A549 (cell line): Measurements from ENCODE around the gene GAN. TPM values are rescaled to one million over a fixed set of nuclear protein-coding genes. Genes with fewer than 3 reads are reported as not detected.

Source experiments
- ATAC-seq, 2 experiments: fragments of 200-7000 bp in 1 of 2; fragments of >200 bp in 1 of 2; cut with Nextera tagmentation in 1 of 2; cut with Tn5 transposase in 1 of 2; 3 replicates each; pipeline versions ENCODE4 v1.8.0 to v1.9.1; 2018 to 2020; ENCODE audit warnings: mild to moderate bottlenecking in 1 of 2, moderate library complexity in 1 of 2
- CTCF ChIA-PET: fragments of 300-600 bp; sonication (Branson Sonifier 250); formaldehyde crosslinking; extraction: SDS; loops from one replicate; lab custom pipeline; 2021; ENCODE audit warnings: antibody characterized with exemption, inconsistent platforms; lab: Yijun Ruan, JAX
- POLR2A ChIA-PET: fragments of 350-600 bp; formaldehyde crosslinking; extraction: SDS; loops from one replicate; lab custom pipeline; 2021; ENCODE audit warnings: antibody characterized with exemption, inconsistent platforms; lab: Yijun Ruan, JAX
- DNase-seq, 2 experiments: peaks; one replicate each; pipeline versions ENCODE4 v3.0.0 to v3.0.0-alpha.2; 2011 to 2016; ENCODE audit warnings: low read depth in 1 of 2, low spot score in 1 of 2
- FAIRE-seq: peaks from 2 replicates; lab custom pipeline; 2011; peaks lifted over from hg19 to GRCh38; lab: Jason Lieb, UNC
- H3K27ac ChIP-seq, 2 experiments: fragments of >200 bp; sonication (Bioruptor Twin); formaldehyde crosslinking; 3 replicates each; pipeline ENCODE4 v1.5.1; 2016 to 2017
- H3K4me1 ChIP-seq: fragments of >200 bp; sonication (Bioruptor Twin); formaldehyde crosslinking; 3 replicates; pipeline ENCODE4 v1.6.1; 2016
- H3K4me2 ChIP-seq: fragments of >200 bp; sonication (Bioruptor Twin); formaldehyde crosslinking; 3 replicates; pipeline ENCODE4 v1.6.1; 2016
- H3K4me3 ChIP-seq: fragments of >200 bp; sonication (Bioruptor Twin); formaldehyde crosslinking; 3 replicates; pipeline ENCODE4 v1.5.1; 2016
- H3K9me3 ChIP-seq: fragments of >200 bp; sonication (Bioruptor Twin); formaldehyde crosslinking; 3 replicates; pipeline ENCODE4 v1.6.1; 2016
- CHD2 ChIP-seq: fragments of 150-350 bp; IDR thresholded peaks from 2 replicates; pipeline ENCODE4 v1.6.1; 2014; ENCODE audit warnings: low read length; ENCODE audit not compliant: partially characterized antibody
- EHMT2 ChIP-seq: fragments of 200-600 bp; sonication (generic); IDR thresholded peaks from 2 replicates; pipeline ENCODE4 v1.6.1; 2016; ENCODE audit warnings: antibody characterized with exemption, low read depth, mild to moderate bottlenecking, moderate library complexity
- HES2 ChIP-seq: fragments of >200 bp; sonication (Bioruptor Twin); formaldehyde crosslinking; IDR thresholded peaks from 2 replicates; pipeline ENCODE4 v1.6.1; 2016
- HMGXB4 ChIP-seq: fragments of 250-450 bp; sonication (Bioruptor Pico); IDR thresholded peaks from 2 replicates; pipeline ENCODE4 v1.5.0; 2021; ENCODE audit warnings: mild to moderate bottlenecking, moderate library complexity, borderline replicate concordance
- HOXB5 ChIP-seq: fragments of 250-450 bp; sonication (Bioruptor Pico); IDR thresholded peaks from 2 replicates; pipeline ENCODE4 v1.5.0; 2020; ENCODE audit warnings: mild to moderate bottlenecking, moderate library complexity
- KDM1A ChIP-seq: fragments of 200-600 bp; sonication (generic); IDR thresholded peaks from 2 replicates; pipeline ENCODE4 v1.6.1; 2016; ENCODE audit warnings: low read depth, mild to moderate bottlenecking
- KDM5A ChIP-seq: fragments of 200-600 bp; sonication (generic); IDR thresholded peaks from 2 replicates; pipeline ENCODE4 v1.6.1; 2016; ENCODE audit warnings: antibody characterized with exemption, mild to moderate bottlenecking
- MAFK ChIP-seq: fragments of 450-650 bp; IDR thresholded peaks from 2 replicates; pipeline ENCODE4 v1.6.1; 2014; ENCODE audit not compliant: partially characterized antibody
- MAZ ChIP-seq: fragments of 150-350 bp; IDR thresholded peaks from 2 replicates; pipeline ENCODE4 v1.6.1; 2014; ENCODE audit warnings: antibody characterized with exemption, low read depth, low read length, borderline replicate concordance
- NR3C1 ChIP-seq: fragments of >200 bp; sonication (Bioruptor Twin); formaldehyde crosslinking; IDR thresholded peaks from 3 replicates; pipeline ENCODE4 v1.6.1; 2017
- RARB ChIP-seq: fragments of 250-450 bp; sonication (Bioruptor Pico); IDR thresholded peaks from 2 replicates; pipeline ENCODE4 v1.8.0; 2021; ENCODE audit warnings: mild to moderate bottlenecking, moderate library complexity
- RCOR1 ChIP-seq: fragments of 150-350 bp; IDR thresholded peaks from 2 replicates; pipeline ENCODE4 v1.6.1; 2014; ENCODE audit warnings: antibody characterized with exemption, low read length, low read depth
- RFX5 ChIP-seq: fragments of 450-650 bp; IDR thresholded peaks from 2 replicates; pipeline ENCODE4 v1.7.1; 2014; ENCODE audit warnings: antibody characterized with exemption, mild to moderate bottlenecking, moderate library complexity
- RNF2 ChIP-seq: fragments of 200-600 bp; sonication (generic); IDR thresholded peaks from 2 replicates; pipeline ENCODE4 v1.6.1; 2016; ENCODE audit warnings: low read depth, mild to moderate bottlenecking, antibody characterized with exemption, moderate library complexity, borderline replicate concordance
- USF2 ChIP-seq: fragments of 450-650 bp; IDR thresholded peaks from 2 replicates; pipeline ENCODE4 v1.6.1; 2014; ENCODE audit warnings: antibody characterized with exemption
- WGBS: methylation state at CpG from one replicate; pipeline ENCODE4 v1.1.6; 2017; ENCODE audit errors: missing lambda C conversion rate; 5-methylcytosine and 5-hydroxymethylcytosine counted together
- polyA plus RNA-seq, 4 experiments: library from polyadenylated mRNA; depleted of rRNA in 3 of 4; stranded (reverse); fragments of >200 nt; fragmentation: RNase III in 1 of 4; extraction: RNeasy Plus Mini Kit Qiagen cat#74134 plus additional on column Dnase treatment in 1 of 4; gene quantifications; 2 replicates in 3 of 4; 3 replicates in 1 of 4; pipeline ENCODE4 v1.2.3, GENCODE V29; 2011 to 2017
- TF ChIP-seq, protein P1 (sequence below): IDR thresholded peaks from 2 replicates; pipeline ENCODE4 v1.6.1; 2012

Gene GAN
- polyA plus RNA-seq, 2 of the 4 experiments (the other 2 are of a cell fraction), result 2.8 to 8.1 TPM

DNA sequence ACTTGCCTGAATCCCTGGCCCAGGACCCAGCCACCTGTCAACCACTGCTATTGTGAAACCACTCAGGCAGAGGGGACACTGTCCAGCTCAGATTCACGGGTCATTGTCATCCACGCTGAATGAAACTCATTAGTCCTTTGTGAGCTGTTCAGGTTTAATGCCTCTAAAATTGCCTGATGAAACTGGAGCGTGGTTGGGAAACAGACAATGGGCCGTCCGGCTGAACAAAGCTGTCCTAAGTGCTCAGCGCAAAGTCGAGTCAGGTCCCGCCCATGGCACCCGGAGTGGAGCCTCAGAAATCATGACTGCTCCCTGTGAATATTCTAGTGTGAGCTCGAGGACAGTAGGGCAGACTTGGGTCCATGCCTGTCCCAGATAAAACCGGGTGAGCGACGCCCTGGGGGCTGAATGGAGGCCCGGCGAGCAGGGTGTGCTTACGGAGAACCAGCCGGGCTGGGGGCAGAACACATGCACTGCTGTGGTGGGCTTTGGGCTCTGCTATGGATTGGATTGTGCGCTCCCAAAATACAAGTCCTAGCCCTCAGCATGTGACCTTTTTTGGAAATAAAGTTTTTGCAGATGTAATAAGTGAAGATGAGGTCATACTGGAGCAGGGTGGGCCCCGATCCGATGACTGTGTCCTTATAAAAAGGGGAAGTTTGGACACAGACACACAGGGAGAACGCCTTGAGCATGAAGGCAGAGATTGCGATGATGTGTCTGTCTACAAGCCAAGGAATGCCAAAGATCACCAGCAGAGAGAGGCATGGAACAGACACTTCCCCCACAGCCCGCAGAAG lies 117.0 kb downstream of the GAN start (continued):
- TF ChIP-seq RFX5 (no peak), HMGXB4 (CRISPR knock-in tag) (no peak), KDM1A (no peak), USF2 (peak; percentile 38; the same call in 1 of the 2 replicates), NR3C1 (no peak)

- H3K4me1 ChIP-seq, result peaks cover 35% of the 10 kb centered on the region
- POLR2A ChIA-PET, result no interaction called here
- peak overlapping the region; percentile 89 to 90 for H3K27ac ChIP-seq
- H3K9me3 ChIP-seq, result no peaks in the 10 kb centered on the region
- no peak overlapping the region for H3K4me3 ChIP-seq
- TF ChIP-seq KDM5A, result no peak
- TF ChIP-seq RARB (CRISPR knock-in tag), result no peak
- no peak for TF ChIP-seq KDM1A
- TF ChIP-seq EHMT2, result no peak
- no peak for TF ChIP-seq CHD2
- TF ChIP-seq, protein P1, sequence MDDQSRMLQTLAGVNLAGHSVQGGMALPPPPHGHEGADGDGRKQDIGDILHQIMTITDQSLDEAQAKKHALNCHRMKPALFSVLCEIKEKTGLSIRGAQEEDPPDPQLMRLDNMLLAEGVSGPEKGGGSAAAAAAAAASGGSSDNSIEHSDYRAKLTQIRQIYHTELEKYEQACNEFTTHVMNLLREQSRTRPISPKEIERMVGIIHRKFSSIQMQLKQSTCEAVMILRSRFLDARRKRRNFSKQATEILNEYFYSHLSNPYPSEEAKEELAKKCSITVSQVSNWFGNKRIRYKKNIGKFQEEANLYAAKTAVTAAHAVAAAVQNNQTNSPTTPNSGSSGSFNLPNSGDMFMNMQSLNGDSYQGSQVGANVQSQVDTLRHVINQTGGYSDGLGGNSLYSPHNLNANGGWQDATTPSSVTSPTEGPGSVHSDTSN, result no peak
- TF ChIP-seq HES2, result no peak
- TF ChIP-seq RNF2, result no peak
- no peak for TF ChIP-seq RCOR1
- TF ChIP-seq HOXB5 (CRISPR knock-in tag), result no peak
- TF ChIP-seq MAZ, result no peak
- FAIRE-seq (no peak), ATAC-seq (peak in 1 of 2 experiments; percentile 2; a peak in 1 of 6 replicates), DNase-seq (no peak)
- H3K4me2 ChIP-seq, result no peak overlapping the region
- 88% methylated on average over 14 of the region's 14 CpGs for WGBS
- CTCF ChIA-PET, result interaction anchor here (0.6 to 2.3 kb wide), 4 partner anchors 9 to 67 kb away, joined by 3 to 5 read pairs (median 3); no protein-coding TSS in a partner anchor
Measured at GRCh38 chr16:81432937-81433557, 118.3 kb downstream of the GAN start.

DNA sequence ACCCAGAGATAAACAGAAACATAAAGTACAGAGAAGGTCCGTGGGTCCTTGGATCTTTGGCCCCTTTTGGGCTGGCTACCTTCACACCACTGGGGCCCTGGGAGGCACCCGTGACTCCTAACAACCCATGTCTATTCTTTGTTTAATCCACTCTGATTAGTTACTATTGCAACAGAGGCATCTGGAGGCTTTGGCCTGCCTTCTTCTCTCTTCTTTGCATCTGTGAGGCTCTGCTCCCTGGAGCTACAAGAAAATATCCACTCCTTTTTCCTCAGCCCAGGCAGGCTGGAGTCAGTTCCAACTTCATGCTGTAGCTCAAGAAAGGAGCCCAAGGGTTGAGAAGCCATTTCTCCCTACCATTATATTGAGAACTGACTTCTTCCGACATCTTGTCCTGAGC lies 120.3 kb downstream of the GAN start:
- H3K27ac ChIP-seq, result peak overlapping the region; percentile 48 to 71; a peak in 5 of 6 replicates
- no peak overlapping the region for H3K4me3 ChIP-seq
- ChIA-PET POLR2A (no interaction called here), CTCF (interaction anchor here (0.6 to 1.2 kb wide), 3 partner anchors 8 to 29 kb away, joined by 3 read pairs; no protein-coding TSS in a partner anchor)
- FAIRE-seq (no peak), ATAC-seq (no peak), DNase-seq (no peak)
- H3K4me1 ChIP-seq, result peaks cover 23% of the 10 kb centered on the region
- no peak overlapping the region for H3K4me2 ChIP-seq
- H3K9me3 ChIP-seq, result no peaks in the 10 kb centered on the region
- WGBS, result 79% methylated on average over 3 of the region's 3 CpGs
- TF ChIP-seq MAFK, result no peak
